GM19099 (cell line): ENCODE results near the gene PSME3.

ENCODE experiments used
- POLR2A ChIP-seq: IDR thresholded peaks from 3 replicates; pipeline ENCODE4 v1.6.1; 2011; ENCODE audit warnings: low read depth; ENCODE audit not compliant: insufficient read length; ENCODE audit errors: extremely low read depth

Gene PSME3

DNA sequence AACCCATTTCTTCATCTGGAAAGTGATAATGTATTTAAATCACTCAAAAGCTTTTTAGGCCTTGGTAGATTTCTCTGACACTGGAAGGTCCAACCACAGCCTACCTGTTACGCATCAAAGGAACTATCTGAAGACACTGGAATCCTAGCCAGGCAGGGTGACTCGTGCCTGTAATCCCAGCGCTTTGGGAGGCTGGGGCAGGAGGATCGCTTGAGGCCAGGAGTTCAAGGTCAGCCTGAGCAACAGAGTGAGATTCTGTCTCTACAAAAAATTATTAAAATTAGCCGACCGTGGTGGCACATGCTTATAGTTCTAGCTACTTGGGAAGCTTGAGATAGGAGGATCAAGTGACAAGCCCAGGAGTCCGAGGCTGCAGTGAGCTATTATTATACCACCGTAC, 49.0 kb downstream of the PSME3 start:
- no peak for TF ChIP-seq POLR2A

DNA sequence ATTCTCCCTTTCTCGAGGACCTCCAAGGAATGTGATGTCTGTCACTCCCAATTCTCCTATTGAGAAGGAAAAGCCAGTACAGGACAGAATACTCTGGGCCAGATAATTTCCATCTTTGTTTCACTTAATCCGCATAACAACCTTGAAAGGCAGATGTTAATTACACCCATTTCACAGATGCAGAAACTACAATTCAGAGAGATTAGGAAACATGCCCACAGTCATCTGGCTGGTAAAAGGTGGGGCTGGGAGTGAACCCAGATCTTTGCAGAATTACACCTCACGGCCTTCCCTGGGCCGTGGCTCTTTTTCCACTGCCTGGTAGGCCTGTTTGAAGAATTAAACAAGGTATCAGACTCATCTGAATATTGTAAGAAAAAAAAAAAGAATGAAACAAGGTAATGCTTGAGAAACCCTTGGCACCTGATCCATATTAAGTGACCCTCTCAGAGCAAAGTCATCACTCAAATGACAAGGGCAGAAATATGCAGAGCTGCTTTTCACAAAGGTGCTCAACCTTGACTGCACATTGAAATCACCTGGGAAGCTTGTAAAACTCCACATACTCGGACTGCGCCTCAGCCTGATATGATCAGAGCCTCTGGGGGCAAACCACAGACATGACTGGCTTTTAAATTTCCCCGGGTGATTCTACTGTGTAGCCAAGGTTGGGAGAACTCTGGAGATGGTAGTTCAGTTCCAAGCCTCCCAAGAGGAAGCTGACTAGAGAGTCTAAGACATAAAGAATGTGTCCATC, 50.8 kb downstream of the PSME3 start:
- TF ChIP-seq POLR2A = no peak

DNA sequence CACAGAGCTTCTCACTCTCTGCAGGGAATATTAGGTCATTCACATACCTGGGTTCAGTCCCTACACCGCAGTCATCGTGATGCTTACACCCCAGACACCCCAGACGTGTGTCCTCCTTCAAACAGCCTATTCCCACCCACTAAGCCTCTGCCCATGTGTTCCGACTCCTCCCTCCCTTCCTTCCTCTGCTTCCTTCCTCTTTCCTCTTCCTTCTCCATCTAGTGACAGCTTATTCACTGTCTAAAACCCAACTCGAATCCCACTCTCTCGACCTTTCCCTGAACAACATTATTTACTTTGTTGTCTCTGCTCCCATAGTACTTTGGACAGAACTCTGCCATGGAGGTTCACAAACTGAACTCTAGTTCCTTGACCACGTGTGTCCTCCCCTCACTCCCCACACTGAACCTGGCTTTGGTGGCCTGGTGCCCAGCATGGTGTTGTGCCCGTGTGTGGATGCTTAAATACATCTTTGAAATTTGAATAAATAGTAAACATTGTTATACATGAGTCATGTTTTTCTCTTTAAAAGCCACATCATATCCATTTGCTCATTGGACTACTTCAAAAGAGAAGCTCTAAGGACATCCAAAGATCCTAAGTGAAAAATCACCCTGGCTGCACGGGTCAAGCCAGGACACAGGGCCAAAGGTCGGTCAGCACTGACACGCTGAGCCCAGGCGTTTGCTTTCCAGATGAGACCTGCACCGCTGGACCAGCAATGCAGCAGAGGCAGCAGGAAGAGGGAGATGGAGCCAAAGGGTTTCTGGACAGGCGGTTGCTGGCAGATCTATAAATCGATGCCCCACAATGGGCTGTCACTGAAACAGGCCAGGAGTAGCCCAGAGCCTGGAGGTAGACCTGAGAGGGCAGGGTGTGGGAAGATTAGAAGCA, 53.3 kb downstream of the PSME3 start:
- TF ChIP-seq POLR2A = no peak

DNA sequence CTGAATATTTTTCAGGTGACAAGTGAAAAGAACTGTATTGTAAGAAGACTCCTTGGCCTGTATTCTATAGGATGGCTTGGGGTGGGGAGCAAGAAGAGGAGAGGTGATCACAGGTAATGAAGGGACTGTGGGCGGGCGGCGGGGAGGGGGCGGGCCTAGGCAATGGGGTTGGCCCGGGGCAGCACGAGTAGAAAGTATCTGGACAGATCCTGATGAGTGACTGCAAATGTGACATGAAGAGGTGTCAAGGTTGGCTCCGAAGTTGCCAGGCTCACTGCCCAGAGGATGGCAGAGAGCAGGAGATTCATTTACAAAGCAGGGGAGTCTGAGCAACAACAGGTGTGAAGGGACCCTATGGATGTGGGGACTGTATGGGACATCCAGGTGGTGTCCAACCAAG, 56.6 kb downstream of the PSME3 start:
- TF ChIP-seq POLR2A = no peak

DNA sequence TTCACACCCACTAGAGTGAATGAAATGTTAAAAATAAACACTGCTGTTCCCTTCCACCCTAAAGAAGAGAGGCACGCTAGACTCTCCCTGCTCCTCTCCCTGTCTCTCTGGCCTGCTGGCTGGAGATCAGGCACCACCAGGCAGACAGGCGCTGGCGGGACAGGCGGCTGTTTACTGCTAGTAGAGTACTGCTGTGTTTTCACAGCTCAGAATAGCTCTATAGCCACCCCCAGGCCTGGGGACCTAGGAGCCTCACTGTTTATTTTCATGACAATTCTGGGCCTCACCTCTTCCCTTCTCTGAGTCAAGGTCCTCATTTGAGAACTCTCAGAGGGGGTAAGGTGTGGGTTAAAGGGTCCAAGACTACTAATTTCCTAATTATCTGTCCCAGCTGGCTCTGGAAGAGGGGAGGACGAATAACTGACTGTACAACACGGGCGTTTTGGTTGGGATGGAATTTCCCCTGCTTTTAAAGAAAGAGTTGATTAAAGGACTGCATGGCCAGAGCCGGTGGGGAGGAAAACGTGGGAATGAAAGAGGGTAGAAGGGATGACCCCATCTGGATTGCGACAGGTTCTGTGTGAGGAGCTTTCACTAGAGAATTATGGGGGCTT, 58.4 kb downstream of the PSME3 start:
- TF ChIP-seq POLR2A = no peak

DNA sequence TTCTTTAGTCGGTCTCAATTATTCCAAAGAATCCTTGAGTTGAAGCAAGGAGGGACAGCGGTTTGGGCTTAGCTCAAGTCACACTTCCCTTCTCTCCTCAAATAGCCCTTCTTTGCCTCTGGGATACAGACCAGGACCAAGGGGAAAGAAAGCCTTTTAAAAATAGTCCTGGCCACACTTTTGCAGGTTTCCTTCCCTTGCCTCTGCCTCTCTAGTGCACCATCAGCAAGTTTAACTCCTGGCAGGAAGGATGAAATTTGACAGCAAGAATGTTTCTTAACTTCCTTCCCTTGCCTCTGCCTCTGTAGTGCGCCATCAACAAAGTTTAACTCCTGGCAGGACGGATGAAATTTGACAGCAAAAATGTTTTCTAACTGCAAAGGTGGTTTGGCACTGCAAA, 60.2 kb downstream of the PSME3 start:
- no peak for TF ChIP-seq POLR2A
